ENCODE measurements around the gene LRRC38. TPM values are rescaled to one million over a fixed set of nuclear protein-coding genes. Genes with fewer than 3 reads are reported as not detected.

The LRRC38 gene
- total RNA-seq, 2 donors from 2014 or later = 0.14 to 0.45 TPM

- H3K4me3 ChIP-seq = no peak overlapping the region
- no peak for DNase-seq (ENCODE audit: low spot score)
- intact Hi-C loops (cut with DNase I) = no loop called here
- no peaks in the 10 kb centered on the region for H3K36me3 ChIP-seq
- no peak for TF ChIP-seq POLR2A (IDR thresholded peaks at IDR 0.05)
- no peak for TF ChIP-seq POLR2AphosphoS5 (IDR thresholded peaks at IDR 0.05)
- TF ChIP-seq, protein P1, sequence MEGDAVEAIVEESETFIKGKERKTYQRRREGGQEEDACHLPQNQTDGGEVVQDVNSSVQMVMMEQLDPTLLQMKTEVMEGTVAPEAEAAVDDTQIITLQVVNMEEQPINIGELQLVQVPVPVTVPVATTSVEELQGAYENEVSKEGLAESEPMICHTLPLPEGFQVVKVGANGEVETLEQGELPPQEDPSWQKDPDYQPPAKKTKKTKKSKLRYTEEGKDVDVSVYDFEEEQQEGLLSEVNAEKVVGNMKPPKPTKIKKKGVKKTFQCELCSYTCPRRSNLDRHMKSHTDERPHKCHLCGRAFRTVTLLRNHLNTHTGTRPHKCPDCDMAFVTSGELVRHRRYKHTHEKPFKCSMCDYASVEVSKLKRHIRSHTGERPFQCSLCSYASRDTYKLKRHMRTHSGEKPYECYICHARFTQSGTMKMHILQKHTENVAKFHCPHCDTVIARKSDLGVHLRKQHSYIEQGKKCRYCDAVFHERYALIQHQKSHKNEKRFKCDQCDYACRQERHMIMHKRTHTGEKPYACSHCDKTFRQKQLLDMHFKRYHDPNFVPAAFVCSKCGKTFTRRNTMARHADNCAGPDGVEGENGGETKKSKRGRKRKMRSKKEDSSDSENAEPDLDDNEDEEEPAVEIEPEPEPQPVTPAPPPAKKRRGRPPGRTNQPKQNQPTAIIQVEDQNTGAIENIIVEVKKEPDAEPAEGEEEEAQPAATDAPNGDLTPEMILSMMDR (IDR thresholded peaks at IDR 0.05) = no peak
- 77% methylated on average over 4 of the region's 4 CpGs for WGBS
- H3K9me3 ChIP-seq = no peaks in the 10 kb centered on the region
- H3K27me3 ChIP-seq (replicated peaks; ENCODE audit: insufficient read depth) = no peaks in the 10 kb centered on the region
- no peaks in the 10 kb centered on the region for H3K4me1 ChIP-seq (replicated peaks)
- no peak overlapping the region for H3K27ac ChIP-seq
Observed at GRCh38 chr1:13482600-13482999, 31.2 kb downstream of the LRRC38 start.

DNA sequence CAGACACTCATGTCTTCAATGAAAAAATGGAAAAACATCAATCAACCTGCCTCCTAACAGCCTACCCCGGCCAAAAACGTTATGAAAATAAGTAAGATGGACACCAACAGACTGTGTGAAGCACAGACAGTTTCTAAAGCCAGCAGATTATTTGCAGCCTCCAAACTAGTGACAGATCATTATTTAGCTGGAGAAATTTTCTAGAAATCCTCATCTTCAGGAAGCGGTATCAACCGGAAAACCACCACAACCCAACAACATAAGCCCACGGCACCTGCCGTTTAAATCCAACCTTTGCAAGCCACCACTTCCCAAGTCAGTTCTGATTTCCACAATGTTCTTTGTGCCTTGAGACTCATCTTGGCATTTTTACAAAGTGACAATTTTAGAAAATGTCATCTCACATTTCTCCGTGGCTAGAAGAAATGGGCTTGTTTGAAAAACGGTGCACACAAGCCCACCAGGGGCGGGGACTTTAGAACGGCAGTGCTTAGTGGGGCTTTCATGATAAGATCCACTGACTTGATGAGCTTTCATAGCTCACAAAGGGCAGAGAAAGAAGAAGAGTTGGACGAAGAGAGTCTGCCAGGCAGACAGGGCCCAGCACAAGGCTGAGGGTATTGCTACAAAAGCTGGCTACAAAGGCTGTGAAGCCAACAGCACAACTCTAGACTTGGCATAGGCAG is 34.5 kb downstream of the LRRC38 start:
- no peaks in the 10 kb centered on the region for H3K27me3 ChIP-seq (replicated peaks; ENCODE audit: insufficient read depth)
- no peak for DNase-seq (ENCODE audit: low spot score)
- H3K36me3 ChIP-seq = no peaks in the 10 kb centered on the region
- intact Hi-C loops (cut with DNase I) = no loop called here
- WGBS = 74% methylated on average over 11 of the region's 11 CpGs
- TF ChIP-seq POLR2A (IDR thresholded peaks at IDR 0.05) (no peak), POLR2AphosphoS5 (IDR thresholded peaks at IDR 0.05) (no peak)
- TF ChIP-seq, protein P1 (IDR thresholded peaks at IDR 0.05) = no peak
- no peak overlapping the region for H3K4me3 ChIP-seq
- no peaks in the 10 kb centered on the region for H3K9me3 ChIP-seq
- no peaks in the 10 kb centered on the region for H3K4me1 ChIP-seq (replicated peaks)
- no peak overlapping the region for H3K27ac ChIP-seq

- H3K4me1 ChIP-seq (replicated peaks) = no peaks in the 10 kb centered on the region
- TF ChIP-seq, protein P1 (IDR thresholded peaks at IDR 0.05) = no peak
- no peaks in the 10 kb centered on the region for H3K36me3 ChIP-seq
- intact Hi-C loops (cut with DNase I) = no loop called here
- no peaks in the 10 kb centered on the region for H3K27me3 ChIP-seq (replicated peaks; ENCODE audit: insufficient read depth)
- no peaks in the 10 kb centered on the region for H3K9me3 ChIP-seq
- no peak for DNase-seq (ENCODE audit: low spot score)
- H3K27ac ChIP-seq = no peak overlapping the region
- WGBS = 67% methylated on average over 2 of the region's 2 CpGs
- H3K4me3 ChIP-seq = no peak overlapping the region
Observed at GRCh38 chr1:13478692-13479091, 35.1 kb downstream of the LRRC38 start.

DNA sequence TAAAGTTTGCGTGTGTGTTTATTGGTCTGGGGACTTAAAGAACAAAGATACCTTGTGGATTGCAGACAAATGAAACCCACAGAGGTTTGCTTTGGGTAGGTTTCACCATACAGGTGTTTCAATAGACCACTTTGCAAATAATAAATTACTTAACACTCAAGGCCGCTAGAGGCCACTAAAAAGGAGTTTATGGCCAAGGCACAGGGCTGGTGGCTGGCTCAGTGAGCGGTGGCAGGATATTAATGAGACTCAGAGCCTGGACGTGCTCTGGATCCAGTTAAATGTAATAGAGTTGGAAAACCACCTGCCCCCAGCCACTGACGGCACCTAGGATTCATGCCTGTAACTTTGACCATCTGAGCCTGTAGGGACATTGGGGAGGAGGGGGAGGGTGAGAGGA is 44.5 kb downstream of the LRRC38 start:
- WGBS = 14% methylated on average over 5 of the region's 5 CpGs
- TF ChIP-seq, protein P1 (IDR thresholded peaks at IDR 0.05) = peak in 1 of 4 experiments; percentile 8
- no peak for TF ChIP-seq POLR2A (IDR thresholded peaks at IDR 0.05)
- Histone ChIP-seq H3K36me3 (no peaks in the 10 kb centered on the region), H3K27me3 (replicated peaks; ENCODE audit: insufficient read depth) (no peaks in the 10 kb centered on the region), H3K9me3 (no peaks in the 10 kb centered on the region), H3K4me1 (replicated peaks) (no peaks in the 10 kb centered on the region), H3K4me3 (no peak overlapping the region), H3K27ac (no peak overlapping the region)
- no peak for DNase-seq (ENCODE audit: low spot score)
- intact Hi-C loops (cut with DNase I) = no loop called here

DNA sequence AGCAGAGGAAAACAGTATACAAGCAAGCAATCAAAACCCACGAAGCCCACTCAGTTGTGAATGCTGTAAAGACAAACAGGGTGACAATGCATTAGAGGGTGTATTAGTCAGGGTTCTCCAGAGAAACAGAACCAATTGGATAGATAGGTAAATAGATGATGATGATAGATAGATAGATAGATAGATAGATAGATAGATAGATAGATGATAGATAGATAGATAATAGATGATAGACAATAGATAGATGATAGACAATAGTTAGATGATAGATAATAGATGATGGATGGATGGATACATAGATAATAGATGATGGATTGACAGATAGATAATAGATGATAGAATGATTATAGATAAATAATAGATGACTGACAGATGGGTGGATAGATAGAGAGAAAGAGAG is 48.3 kb downstream of the LRRC38 start:
- no peak overlapping the region for H3K4me3 ChIP-seq
- no peaks in the 10 kb centered on the region for H3K4me1 ChIP-seq (replicated peaks)
- 83% methylated on average over 1 of the region's 1 CpG for WGBS
- H3K27me3 ChIP-seq (replicated peaks; ENCODE audit: insufficient read depth) = no peaks in the 10 kb centered on the region
- TF ChIP-seq POLR2AphosphoS5 (IDR thresholded peaks at IDR 0.05) (no peak), POLR2A (IDR thresholded peaks at IDR 0.05) (no peak)
- TF ChIP-seq, protein P1 (IDR thresholded peaks at IDR 0.05) = no peak
- H3K9me3 ChIP-seq = no peaks in the 10 kb centered on the region
- DNase-seq (ENCODE audit: low spot score) = no peak
- no peaks in the 10 kb centered on the region for H3K36me3 ChIP-seq
- no peak overlapping the region for H3K27ac ChIP-seq
- intact Hi-C loops (cut with DNase I) = no loop called here

Measured in prostate gland (tissue), 2 donors.